Keratinocyte (primary cell): ENCODE data around the gene KRTAP9-1.

Experiments
- EZH2 ChIP-seq: IDR thresholded peaks from one replicate; pipeline ENCODE4 v1.6.1; 2012; ENCODE audit warnings: inconsistent platforms, mild to moderate bottlenecking, low read length, moderate library complexity
- TF ChIP-seq, protein P1 (sequence below), 3 experiments: IDR thresholded peaks in 1 of 3; conservative IDR thresholded peaks in 1 of 3; optimal IDR thresholded peaks in 1 of 3; 2 replicates in 2 of 3; 3 replicates in 1 of 3; pipeline versions ENCODE3 to v1.5.1; 2011; ENCODE audit warnings: low read length in 3 of 3, mild to moderate bottlenecking in 3 of 3, moderate library complexity in 2 of 3, control low read depth in 1 of 3, inconsistent platforms in 1 of 3; ENCODE audit not compliant: insufficient read depth in 2 of 3; ENCODE audit errors: extremely low read depth in 1 of 3

DNA sequence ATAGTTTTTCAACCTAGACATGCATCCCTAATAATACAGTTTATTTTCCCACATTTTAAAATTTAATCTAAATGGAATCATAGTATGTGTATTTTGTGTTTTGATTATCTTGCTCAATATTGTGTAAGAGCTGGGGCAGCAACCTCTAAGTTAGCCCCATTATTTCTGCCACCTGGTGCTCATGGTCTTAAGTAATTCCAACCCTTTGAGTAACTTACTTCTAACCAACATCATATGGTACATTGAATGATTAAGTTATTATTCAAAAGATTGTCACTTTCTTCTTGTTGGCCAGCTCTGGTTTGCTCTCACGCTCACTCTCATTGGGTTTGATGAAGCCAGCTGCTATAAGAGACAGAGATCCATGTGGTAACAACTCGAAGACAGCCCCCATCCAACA lies 17.8 kb upstream of the KRTAP9-1 start:
- TF ChIP-seq, protein P1, sequence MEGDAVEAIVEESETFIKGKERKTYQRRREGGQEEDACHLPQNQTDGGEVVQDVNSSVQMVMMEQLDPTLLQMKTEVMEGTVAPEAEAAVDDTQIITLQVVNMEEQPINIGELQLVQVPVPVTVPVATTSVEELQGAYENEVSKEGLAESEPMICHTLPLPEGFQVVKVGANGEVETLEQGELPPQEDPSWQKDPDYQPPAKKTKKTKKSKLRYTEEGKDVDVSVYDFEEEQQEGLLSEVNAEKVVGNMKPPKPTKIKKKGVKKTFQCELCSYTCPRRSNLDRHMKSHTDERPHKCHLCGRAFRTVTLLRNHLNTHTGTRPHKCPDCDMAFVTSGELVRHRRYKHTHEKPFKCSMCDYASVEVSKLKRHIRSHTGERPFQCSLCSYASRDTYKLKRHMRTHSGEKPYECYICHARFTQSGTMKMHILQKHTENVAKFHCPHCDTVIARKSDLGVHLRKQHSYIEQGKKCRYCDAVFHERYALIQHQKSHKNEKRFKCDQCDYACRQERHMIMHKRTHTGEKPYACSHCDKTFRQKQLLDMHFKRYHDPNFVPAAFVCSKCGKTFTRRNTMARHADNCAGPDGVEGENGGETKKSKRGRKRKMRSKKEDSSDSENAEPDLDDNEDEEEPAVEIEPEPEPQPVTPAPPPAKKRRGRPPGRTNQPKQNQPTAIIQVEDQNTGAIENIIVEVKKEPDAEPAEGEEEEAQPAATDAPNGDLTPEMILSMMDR (optimal IDR thresholded peaks at IDR 0.05 in 1 of 3, IDR thresholded peaks at IDR 0.05 in 1 of 3, conservative IDR thresholded peaks at IDR 0.05 in 1 of 3; ENCODE audit: extremely low read depth in 1 of 3, insufficient read depth in 2 of 3, low read length in 3 of 3): no peak
- TF ChIP-seq EZH2: no peak
